Spleen (tissue), 7 donors: ENCODE results near the gene AK1.

Experiments
- CTCF ChIP-seq, 11 experiments: fragments of 200-600 bp in 7 of 11; fragments of 450-650 bp in 4 of 11; sonication (generic) in 4 of 11; IDR thresholded peaks in 8 of 11; conservative IDR thresholded peaks in 3 of 11; 1 replicate in 7 of 11; 2 replicates in 4 of 11; pipeline versions ENCODE4 v1.4.0 to v1.8.0; 2016 to 2021; ENCODE audit warnings: antibody characterized with exemption in 11 of 11, inconsistent platforms in 4 of 11, mild to moderate bottlenecking in 1 of 11
- POLR2AphosphoS5 ChIP-seq, 3 donors: sonication (generic); formaldehyde crosslinking; IDR thresholded peaks; one replicate each; pipeline ENCODE4 v1.5.1; 2017; ENCODE audit warnings: antibody characterized with exemption in 3 of 3
- donor health status: DM: no; HTN: no; CAD: no; lungs with moderate emphysema.
- donor health status: DM: no; HTN: no; CAD: no.
- donor health status: DM: no; HTN: no; CAD: no.

- TF ChIP-seq POLR2AphosphoS5 (IDR thresholded peaks at IDR 0.05): no peak
- TF ChIP-seq CTCF (IDR thresholded peaks at IDR 0.05 in 8 of 11, conservative IDR thresholded peaks at IDR 0.05 in 3 of 11): no peak
These were observed 15.9 kb upstream of the AK1 start for GRCh38 chr9:127893392-127893791.
